Fibroblast of skin of scalp (primary cell): Measurements from ENCODE around the gene VILL.
A peak's percentile ranks its signal among the peaks of the same experiment; 100 is the strongest.

Experiments used
- DNase-seq: peaks from one replicate; pipeline ENCODE4 v3.0.0-alpha.2; 2013

VILL gene

GRCh38 chr3:38001456-38002081 lies 11.0 kb downstream of the VILL start:
- no peak for DNase-seq

GRCh38 chr3:38002291-38002876 lies 11.8 kb downstream of the VILL start:
- DNase-seq: no peak

GRCh38 chr3:38002940-38003339 lies 12.4 kb downstream of the VILL start:
- no peak for DNase-seq

DNA sequence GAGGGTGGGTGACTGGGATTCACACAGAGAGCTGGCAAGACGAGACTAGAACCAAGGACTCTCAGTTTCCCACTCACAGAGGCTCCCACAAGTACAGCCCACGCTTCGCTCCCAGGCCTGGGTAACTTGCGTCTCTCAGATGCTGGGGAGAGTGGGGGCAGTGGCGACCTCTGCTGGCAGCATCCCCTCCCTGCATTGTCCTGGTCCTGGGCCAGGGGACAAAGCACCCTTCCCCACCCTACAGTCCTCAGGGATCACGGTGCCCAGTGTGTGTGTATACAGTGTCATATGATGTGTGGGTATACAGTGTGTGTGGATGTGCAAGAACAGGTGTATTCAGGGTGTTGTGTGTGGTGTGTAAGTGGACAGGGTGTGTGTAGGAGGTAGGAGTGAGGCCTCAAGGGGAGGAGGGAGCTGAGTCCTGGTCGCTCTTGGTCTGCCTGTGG lies 12.8 kb downstream of the VILL start:
- DNase-seq: peak; percentile 50

- DNase-seq: no peak
Observed at GRCh38 chr3:38003817-38004414, 13.3 kb downstream of the VILL start.

DNA sequence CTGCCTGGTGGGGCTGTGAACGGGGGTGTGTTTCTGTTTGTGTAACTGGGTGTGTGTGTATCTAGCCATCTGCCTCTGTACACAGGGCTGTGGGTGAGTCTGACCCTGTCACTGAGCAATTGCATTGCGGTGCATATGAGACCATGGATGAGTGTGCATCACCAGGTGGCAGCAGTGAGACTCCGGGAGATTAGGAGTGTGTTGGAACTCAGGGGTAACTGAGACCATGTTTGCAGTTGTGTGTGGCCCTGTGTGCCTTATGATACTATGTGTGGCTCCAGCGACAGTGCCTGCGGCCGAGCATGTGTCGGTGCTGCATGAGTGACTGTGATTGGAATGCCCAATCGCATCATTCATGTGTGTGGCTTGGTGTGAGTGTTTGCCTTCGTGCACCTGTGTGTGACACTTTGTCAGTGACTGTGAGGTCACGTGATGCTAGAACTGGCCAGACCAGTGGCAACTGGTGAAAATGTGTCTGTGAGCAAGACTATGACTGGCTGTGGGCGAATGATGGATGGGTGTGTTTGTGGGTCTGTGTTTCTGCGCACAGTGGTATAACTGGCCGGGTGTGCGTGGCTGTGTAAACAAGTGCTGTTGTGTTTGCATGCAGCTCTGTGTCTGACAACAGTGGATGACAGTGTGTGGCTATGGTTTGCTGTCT lies 14.0 kb downstream of the VILL start:
- peak; percentile 58 for DNase-seq

- DNase-seq: no peak
Observed at GRCh38 chr3:38005076-38006020, 14.8 kb downstream of the VILL start.

- DNase-seq: no peak
Observed at GRCh38 chr3:38006031-38006430, 15.4 kb downstream of the VILL start.

- DNase-seq: no peak
Observed at GRCh38 chr3:38006445-38006995, 15.9 kb downstream of the VILL start.

GRCh38 chr3:38007754-38008090 lies 17.1 kb downstream of the VILL start:
- no peak for DNase-seq

- DNase-seq: no peak
Observed at GRCh38 chr3:38008191-38008701, 17.7 kb downstream of the VILL start.

DNA sequence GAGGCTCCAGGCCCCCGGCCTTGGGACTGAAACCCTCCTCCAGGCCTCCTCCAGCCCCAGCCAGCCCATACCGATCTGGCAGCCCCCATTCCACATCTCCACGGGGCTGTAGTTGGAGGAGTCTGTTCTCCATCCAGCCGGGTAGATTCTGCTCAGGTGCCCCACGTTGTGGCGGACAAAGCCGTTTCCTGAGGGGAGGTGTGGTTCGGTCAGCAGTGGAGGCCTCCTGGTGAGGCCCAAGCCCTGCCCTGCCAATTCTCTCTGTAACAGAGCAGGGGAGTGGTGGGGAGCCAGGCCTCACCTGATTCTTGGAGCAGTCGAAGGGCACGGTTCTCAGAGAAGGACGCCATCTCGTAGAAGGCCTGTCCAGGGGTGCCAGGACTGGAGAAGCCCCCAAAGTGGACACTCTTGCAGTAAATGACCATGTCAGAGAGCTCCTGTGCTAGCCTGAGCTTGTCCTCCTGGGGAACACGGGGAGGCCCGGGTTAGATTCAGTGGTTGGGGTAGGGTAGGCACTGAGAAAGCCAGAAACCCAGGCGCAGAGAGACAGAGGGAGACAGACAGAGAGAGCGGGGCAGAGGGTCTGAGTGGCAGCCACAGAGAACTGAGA lies 18.5 kb downstream of the VILL start:
- DNase-seq: no peak

DNA sequence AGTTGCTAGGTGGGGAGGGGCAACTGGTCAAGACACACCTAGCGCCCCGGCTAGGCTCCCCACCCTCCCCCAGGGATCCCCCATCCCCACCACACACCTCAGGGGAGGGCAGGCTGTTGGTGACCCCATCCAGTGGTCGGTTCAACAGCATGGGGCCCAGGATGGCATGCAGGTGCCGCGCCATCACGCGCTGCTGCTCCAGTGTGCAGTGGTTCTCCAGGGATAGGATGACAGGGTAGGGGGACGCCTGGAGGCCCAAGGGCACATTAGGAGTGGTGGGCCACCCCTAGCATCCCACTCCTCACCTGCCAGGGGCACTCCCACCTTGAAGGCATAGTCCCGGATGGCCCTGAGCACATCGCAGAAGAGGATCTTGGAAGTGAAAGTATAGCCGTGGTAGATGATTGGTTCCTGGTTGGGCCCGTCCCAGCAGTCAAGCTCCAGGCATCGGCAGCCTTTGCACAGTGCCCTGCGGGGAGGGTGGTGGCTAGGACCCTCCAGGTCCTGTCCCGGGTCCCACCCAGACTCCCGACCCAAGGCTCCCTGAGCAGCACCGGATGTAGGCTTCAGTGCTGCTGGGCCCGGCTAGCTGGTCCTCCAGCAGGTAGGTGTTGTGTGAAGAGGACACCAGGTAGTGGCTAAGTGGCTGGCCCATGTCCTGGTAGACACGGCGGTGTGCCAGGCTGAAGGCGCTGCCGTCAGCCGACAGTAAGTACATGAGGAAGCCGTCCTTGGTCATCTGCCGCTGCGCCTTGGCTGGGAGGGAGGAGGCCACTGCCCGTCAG lies 19.4 kb downstream of the VILL start:
- DNase-seq: no peak

DNA sequence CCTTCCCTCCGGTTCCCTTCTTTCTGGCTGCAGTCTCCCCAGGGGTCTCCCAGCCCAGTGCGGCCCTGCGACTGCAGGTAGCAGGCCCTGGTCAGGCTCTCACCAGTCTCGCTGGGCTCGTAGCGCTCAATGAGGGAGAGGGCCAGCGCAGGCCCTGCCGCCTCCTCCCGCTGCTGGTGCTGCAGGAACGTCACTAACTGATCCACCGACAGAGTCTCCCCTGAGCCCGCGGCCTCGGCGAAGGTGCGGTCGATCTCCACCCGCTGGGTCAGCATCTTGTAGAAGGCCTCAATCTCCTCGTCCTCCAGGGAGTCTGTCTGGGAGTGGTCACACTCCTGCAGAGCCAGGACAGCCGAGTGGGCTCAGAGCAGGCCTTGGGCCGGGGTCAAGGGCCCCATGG lies 20.5 kb downstream of the VILL start:
- no peak for DNase-seq

DNA sequence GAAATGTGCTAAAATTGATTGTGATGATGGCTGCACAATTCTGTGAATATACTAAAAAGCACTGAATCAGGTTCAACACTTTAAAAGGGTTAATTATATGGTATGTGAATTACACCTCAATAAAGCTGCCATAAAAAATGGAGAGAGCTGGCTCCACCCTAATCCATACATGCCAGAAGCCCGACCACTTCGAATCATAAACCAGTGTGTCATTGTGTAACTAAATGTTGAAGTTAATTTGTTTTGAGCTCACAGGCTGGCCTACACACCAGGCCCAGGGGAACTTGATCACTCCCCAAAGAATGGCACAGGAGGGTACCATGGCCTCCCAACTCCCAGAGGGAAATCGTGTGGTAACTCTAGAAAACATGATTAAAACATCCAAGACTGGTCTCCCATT lies 24.9 kb downstream of the VILL start:
- no peak for DNase-seq

DNA sequence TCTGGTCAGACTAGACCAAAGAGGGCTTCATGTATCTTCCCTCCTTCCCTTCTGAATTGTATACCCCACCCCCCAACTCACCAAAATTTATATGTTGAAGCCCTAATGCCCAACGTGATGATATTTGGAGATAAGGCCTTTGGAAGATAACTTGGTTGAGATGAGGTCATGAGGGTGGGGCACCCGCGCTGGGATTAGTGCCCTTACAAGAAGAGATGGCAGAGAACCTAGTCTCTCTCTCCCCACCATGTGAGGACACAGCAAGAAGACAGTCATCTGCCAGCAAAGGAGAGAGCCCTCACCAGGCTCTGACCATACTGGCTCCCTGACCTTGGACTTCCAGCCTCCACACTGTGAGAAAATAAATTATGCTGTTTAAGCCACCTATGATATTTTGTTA lies 25.4 kb downstream of the VILL start:
- no peak for DNase-seq

- DNase-seq: no peak
Observed at GRCh38 chr3:38016410-38016809, 25.8 kb downstream of the VILL start.

GRCh38 chr3:38016847-38017444 lies 26.4 kb downstream of the VILL start:
- DNase-seq: no peak

GRCh38 chr3:38017445-38018295 lies 27.1 kb downstream of the VILL start:
- DNase-seq: no peak
